Loucy (cell line): ENCODE results near the gene ACER3.

Source experiments
- CTCF ChIP-seq: fragments of 200-600 bp; sonication (generic); conservative IDR thresholded peaks from 2 replicates; pipeline ENCODE4 v1.5.1; 2014; ENCODE audit warnings: mild to moderate bottlenecking, antibody characterized with exemption, low read length
- EZH2phosphoT487 ChIP-seq: fragments of 200-600 bp; IDR thresholded peaks from 2 replicates; pipeline ENCODE4 v1.6.1; 2018; ENCODE audit warnings: antibody characterized with exemption, mild to moderate bottlenecking, moderate library complexity, borderline replicate concordance

- TF ChIP-seq CTCF (no peak), EZH2phosphoT487 (no peak)
Measured at GRCh38 chr11:76824083-76824939, 36.4 kb upstream of the ACER3 start.
